HG03025 (cell line): ENCODE measurements around the gene GREM2.

ENCODE experiments used
- ATAC-seq: cut with Tn5 transposase; IDR thresholded peaks from one replicate; pipeline ENCODE4 v1.9.1; 2021; ENCODE audit warnings: mild to moderate bottlenecking, moderate library complexity; ENCODE audit not compliant: unreplicated experiment, low FRiP score

The GREM2 gene

GRCh38 chr1:240465531-240465940 lies 146.4 kb downstream of the GREM2 start:
- no peak for ATAC-seq

GRCh38 chr1:240464099-240464498 lies 147.9 kb downstream of the GREM2 start:
- ATAC-seq: no peak

- ATAC-seq: no peak
Observed at GRCh38 chr1:240462766-240463395, 149.1 kb downstream of the GREM2 start.

GRCh38 chr1:240462277-240462676 lies 149.7 kb downstream of the GREM2 start:
- no peak for ATAC-seq

- ATAC-seq: no peak
Observed at GRCh38 chr1:240457203-240457602, 154.8 kb downstream of the GREM2 start.

GRCh38 chr1:240455228-240455821 lies 156.6 kb downstream of the GREM2 start:
- no peak for ATAC-seq

GRCh38 chr1:240445369-240445768 lies 166.6 kb downstream of the GREM2 start:
- ATAC-seq: no peak

GRCh38 chr1:240441669-240442068 lies 170.3 kb downstream of the GREM2 start:
- no peak for ATAC-seq
